GM12875 (cell line): Measurements from ENCODE around the gene PRPF19.

ENCODE experiments used
- H3K4me3 ChIP-seq: one replicate; pipeline ENCODE4 v1.5.1; 2011; ENCODE audit warnings: low read depth, low read length, control low read depth
- TF ChIP-seq, protein P1 (sequence below): IDR thresholded peaks from 2 replicates; pipeline ENCODE4 v1.5.1; 2011; ENCODE audit warnings: low read depth, mild to moderate bottlenecking, control low read depth, inconsistent platforms, low read length, moderate library complexity, borderline replicate concordance; ENCODE audit not compliant: insufficient read depth

PRPF19 gene

DNA sequence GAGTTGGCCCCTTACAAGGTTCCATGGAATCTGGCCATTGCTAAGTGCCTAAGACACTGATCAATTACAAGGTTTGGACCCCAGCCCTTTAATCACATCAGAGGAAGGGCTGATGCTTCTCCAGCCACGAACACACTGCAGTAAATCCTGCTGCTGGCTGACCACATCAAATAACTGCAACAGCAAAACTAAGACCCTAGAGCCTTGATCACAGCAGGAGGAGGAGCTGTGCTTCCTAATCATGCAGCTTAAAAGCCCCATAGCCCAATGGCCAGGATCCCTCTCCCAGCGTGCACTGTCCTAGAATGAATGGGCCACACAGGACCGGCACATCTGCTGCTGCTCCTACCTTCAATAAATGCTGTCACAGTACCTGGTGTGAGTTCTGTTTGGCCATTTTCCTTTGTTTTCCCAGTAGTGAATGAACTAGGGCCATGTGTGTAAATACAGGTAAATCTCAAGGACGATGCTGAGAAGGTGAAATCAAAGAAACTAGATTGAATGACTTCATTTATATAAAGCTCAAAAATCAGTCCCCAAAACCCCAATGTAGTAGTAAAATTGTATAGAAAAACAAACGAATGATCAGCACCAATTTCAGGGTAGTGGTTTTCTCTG, 26.3 kb downstream of the PRPF19 start:
- no peak overlapping the region for H3K4me3 ChIP-seq
- TF ChIP-seq, protein P1, sequence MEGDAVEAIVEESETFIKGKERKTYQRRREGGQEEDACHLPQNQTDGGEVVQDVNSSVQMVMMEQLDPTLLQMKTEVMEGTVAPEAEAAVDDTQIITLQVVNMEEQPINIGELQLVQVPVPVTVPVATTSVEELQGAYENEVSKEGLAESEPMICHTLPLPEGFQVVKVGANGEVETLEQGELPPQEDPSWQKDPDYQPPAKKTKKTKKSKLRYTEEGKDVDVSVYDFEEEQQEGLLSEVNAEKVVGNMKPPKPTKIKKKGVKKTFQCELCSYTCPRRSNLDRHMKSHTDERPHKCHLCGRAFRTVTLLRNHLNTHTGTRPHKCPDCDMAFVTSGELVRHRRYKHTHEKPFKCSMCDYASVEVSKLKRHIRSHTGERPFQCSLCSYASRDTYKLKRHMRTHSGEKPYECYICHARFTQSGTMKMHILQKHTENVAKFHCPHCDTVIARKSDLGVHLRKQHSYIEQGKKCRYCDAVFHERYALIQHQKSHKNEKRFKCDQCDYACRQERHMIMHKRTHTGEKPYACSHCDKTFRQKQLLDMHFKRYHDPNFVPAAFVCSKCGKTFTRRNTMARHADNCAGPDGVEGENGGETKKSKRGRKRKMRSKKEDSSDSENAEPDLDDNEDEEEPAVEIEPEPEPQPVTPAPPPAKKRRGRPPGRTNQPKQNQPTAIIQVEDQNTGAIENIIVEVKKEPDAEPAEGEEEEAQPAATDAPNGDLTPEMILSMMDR, result no peak

DNA sequence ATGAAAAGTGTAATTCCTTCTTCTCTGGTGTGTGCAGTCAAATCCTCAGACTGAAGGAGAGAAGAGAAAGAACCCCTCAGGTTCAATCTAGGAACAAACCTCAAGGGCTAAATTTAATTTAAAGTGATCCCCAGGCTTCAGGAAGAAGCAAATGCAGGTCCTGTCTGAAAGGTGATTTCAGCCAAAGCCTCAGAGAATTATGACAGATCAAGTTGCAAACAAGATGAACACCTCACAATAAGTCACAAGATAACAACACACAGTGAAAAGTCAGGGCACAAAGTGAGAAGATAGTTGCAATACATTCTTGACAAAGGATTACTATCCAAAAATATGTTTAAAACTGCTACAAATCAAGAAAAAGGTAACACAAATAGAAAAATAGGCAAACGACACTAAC, 27.3 kb downstream of the PRPF19 start:
- no peak overlapping the region for H3K4me3 ChIP-seq
- TF ChIP-seq, protein P1, result no peak

DNA sequence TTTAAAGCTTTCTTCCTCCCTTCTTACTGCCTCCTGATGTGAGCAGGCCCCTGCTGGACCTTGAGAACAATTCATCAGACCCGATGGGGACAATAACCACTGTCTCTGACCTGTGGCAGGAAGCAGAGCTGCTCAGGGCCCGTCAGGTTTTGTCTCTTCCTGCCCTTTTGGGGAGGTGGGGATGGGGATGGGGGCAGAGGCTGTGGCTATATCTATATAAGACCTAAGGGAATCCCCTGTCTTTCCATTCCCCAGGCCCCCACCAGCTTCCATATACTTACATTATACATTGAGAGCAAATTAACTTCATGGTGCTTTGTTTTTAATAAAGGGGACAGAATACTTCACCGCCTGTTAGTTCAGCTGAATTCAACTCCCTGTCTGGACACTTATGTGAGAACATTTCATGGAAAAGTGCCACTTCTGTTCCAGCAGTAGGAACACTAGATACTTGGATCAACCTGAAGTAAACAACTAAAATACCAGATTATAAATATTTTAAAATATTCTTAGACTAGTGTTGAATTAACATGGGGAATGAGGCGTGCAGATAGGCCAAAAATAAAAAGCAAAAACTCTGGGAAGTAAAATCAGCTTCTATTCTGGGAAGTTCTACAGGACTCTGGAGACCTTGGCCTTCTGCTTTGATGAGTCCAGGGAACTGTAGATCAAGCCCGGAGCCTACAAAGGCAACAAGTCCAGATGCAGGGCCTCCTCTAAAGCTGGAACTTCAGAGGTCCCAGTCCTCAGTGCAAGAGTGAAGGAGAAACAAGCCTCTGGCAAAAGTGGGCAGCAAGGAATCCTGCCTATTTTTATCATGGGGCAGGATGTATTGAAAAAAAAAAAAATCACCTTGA, 27.9 kb downstream of the PRPF19 start:
- TF ChIP-seq, protein P1, result no peak
- no peak overlapping the region for H3K4me3 ChIP-seq

DNA sequence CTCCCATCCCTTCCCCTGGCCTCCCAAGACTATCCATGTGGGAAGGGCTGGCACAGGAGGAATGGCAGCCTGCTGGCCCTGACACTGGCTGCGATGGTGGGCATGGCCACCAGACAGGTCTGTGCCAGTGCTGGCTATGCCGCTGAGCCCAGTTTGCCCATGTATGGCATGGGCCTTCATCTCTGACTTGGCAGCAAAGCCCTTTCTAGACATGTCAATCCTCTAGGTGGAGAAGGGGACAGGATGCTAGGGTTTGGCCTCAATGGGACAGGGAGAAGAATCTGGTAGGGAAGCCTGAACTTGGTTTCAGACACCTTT, 30.3 kb downstream of the PRPF19 start:
- TF ChIP-seq, protein P1, result no peak

DNA sequence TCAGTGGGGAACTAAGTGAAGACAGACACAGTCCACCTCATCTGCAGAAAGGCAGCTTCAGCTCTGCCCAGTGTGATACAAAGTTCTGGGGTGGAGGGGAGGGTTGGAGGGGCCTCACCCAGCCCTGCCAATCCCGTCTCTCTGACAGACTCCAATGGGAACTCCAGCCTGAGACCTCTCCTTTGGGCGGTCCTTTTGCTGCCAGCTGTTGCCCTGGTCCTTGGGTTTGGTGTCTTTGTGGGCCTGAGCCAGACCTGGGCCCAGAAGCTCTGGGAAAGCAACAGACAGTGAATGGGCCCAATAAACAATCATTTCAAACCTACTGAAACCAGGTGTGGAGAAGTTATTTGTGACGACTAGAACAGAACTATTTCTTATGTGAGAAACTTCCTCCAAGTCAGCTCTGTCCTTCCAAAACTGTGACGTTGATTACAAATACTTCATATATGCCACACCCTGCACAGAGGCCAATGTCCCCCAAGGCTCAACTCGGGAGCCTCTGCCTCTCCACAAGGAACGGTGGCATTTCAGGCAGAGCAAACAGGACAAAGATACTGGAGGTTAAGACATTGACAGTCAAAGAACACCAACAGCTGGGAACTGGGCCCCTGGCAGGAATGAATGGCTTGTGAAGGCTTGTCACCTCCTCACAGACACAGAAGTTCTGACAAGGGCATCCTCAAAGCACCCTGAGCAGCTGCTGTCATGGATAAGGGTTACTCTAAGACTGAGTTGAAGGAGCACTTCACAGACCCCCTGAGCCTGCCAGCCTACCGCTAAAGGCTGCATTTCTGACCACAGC, 30.8 kb downstream of the PRPF19 start:
- H3K4me3 ChIP-seq, result no peak overlapping the region
- TF ChIP-seq, protein P1, result no peak

More for the DNA sequence above, 30.3 kb downstream of the PRPF19 start:
- no peak overlapping the region for H3K4me3 ChIP-seq

DNA sequence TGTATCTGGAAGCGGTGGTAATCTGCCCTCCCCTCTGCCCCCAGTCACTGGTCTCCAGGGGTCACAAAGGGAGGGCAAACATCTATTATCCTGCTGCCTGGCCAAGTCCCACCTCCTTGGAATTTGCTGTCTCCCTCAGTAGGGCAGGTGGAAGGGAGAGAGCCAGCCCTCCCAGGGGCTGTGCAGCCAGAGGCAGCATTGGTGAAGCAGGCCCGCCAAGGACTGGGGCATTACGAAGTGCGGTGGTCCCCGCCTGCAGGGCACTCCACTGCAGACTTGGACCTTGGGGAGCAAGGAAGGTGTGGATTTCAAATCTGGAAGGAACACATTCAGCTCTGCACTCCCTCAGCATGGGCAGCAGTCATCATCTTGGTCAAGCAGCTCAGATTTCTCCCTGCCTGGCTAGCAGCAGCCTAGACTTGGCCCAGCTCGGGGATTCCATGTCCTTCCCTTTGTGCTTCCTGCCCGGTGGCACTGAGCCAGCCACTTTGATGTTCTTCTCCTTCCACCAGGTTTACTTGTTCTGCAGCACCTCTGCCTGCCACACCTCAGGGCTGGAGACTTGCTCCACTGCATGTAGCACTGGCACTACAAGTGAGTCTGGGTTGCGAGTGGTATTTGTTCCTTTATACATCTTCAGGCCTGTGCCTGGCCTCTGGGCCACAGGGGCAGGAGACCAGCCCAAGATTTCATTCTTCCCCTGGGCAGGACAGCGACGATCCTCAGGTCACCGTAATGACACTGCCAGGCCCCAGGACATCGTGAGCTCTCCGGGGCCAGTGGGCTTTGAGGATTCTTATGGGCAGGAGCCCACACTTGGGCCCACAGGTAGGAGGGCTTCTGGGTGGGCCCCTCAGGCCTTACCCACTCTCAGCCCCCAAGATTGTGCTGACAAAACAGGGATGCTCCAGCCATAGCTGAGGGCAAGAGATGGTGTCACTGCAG, 31.7 kb downstream of the PRPF19 start:
- H3K4me3 ChIP-seq, result no peak overlapping the region
- TF ChIP-seq, protein P1, result no peak
